Duodenal mucosa (tissue), 2 donors: ENCODE results near the gene ACOX2.
A peak's percentile ranks its signal among the peaks of the same experiment; 100 is the strongest.

Experiments used
- H3K27ac ChIP-seq: one replicate; pipeline ENCODE4 v1.7.0; 2013; ENCODE audit warnings: low read depth, low read length
- H3K27me3 ChIP-seq, 2 donors: one replicate each; pipeline ENCODE4 v1.7.0; 2013; ENCODE audit warnings: low read length in 2 of 2, control low read depth in 1 of 2; ENCODE audit not compliant: insufficient read depth in 2 of 2, control insufficient read depth in 1 of 2
- H3K36me3 ChIP-seq, 2 donors: one replicate each; pipeline ENCODE4 v1.7.0; 2013; ENCODE audit warnings: low read length in 2 of 2, control low read depth in 1 of 2; ENCODE audit not compliant: insufficient read depth in 2 of 2, control insufficient read depth in 1 of 2
- H3K4me1 ChIP-seq, 2 donors: one replicate each; pipeline ENCODE4 v1.7.0; 2013; ENCODE audit warnings: low read length in 2 of 2, control low read depth in 1 of 2; ENCODE audit not compliant: insufficient read depth in 2 of 2, control insufficient read depth in 1 of 2
- H3K4me3 ChIP-seq, 2 donors: one replicate each; pipeline ENCODE4 v1.7.0; 2013; ENCODE audit warnings: low read length in 2 of 2, low read depth in 1 of 2
- H3K9ac ChIP-seq, 2 donors: one replicate each; pipeline ENCODE4 v1.7.0; 2013; ENCODE audit warnings: low read length in 2 of 2, low read depth in 1 of 2
- H3K9me3 ChIP-seq, 2 donors: one replicate each; pipeline ENCODE4 v1.7.0; 2013; ENCODE audit warnings: low read length in 2 of 2, control low read depth in 1 of 2; ENCODE audit not compliant: control insufficient read depth in 1 of 2

The ACOX2 gene

DNA sequence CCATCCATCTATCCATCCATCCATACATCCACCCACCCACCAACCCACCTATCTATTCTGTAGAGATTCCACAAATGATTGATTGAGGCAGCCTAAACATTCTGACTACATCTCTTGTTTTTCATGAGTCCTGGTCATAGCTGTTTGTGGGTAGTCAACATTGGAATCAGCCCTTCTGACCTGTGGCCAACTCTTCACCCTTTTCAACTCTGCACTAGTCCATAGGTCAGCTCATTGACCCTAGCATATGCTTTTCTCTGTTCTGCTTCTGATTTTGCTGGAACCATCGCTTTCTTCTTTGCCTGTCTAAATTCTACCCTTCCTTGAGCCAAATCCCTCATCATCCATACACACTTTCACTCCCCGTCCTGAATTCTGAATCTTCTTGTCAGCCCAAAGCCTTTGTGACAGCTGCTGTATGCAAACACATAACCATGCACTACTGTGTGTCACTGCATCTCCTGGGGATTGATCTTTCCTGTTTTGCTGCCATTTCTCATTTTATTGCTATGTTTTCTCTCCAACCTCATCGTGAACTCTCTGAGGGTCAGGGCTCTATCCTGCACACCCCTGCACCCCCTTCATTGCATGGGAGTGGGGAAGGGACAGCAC lies 61.9 kb downstream of the ACOX2 start:
- Histone ChIP-seq H3K9me3 (no peaks in the 10 kb centered on the region), H3K4me3 (no peak overlapping the region), H3K4me1 (peaks cover 24 to 29% of the 10 kb centered on the region in 2 donors), H3K36me3 (no peaks in the 10 kb centered on the region), H3K27me3 (no peaks in the 10 kb centered on the region), H3K27ac (no peak overlapping the region), H3K9ac (no peak overlapping the region)

DNA sequence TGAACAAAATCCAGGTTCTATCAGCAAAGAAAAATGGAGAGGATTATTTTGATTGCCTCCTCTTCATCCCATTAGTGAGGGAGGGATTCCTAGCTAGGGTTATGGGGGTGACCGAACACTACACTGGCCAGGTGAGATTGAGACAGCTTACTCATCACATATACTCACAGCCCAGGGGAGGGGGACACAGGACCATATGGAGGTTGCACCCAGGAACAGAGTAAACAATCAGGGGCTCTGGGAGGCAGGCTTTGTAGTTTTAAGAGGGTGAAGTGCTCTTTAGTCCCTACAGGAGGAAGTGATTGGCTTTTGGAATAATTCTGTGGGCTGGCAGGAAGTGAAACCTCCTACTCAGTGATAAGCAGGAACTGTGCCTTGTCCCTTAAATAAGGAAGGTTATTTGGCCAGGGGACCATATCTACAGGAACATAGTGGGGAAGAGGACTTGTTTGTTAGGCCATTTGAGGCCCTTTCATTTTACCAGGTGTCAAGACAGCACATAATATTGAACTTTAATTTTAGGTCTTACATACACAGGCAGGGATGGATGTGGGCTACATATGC lies 62.6 kb downstream of the ACOX2 start:
- H3K4me1 ChIP-seq: peaks cover 27 to 29% of the 10 kb centered on the region in 2 donors
- H3K27ac ChIP-seq: no peak overlapping the region
- H3K4me3 ChIP-seq: no peak overlapping the region
- H3K9me3 ChIP-seq: no peaks in the 10 kb centered on the region
- H3K9ac ChIP-seq: no peak overlapping the region
- H3K36me3 ChIP-seq: no peaks in the 10 kb centered on the region
- H3K27me3 ChIP-seq: no peaks in the 10 kb centered on the region

DNA sequence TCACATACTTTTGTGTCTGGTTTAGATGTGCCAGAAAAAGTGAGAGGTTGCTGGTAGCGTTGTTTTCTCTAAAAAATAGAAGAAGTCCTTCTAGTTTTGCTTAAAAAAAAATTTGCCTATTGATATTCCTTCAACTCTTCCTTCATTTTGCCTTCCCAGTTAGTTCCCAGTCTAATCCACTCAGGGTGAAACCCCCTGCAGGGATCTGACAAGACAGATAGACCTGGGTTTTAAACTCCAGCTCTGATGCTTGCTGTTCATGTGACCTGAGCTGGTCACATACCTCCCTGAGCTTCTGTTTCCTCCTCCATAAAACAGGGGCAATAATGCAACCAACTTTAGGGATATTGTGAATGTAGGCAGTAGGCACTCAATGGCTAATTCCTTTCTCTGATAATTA lies 63.7 kb downstream of the ACOX2 start:
- Histone ChIP-seq H3K36me3 (no peaks in the 10 kb centered on the region), H3K27me3 (no peaks in the 10 kb centered on the region), H3K27ac (no peak overlapping the region), H3K9ac (no peak overlapping the region), H3K4me1 (peaks cover 27 to 29% of the 10 kb centered on the region in 2 donors), H3K9me3 (no peaks in the 10 kb centered on the region), H3K4me3 (no peak overlapping the region)

DNA sequence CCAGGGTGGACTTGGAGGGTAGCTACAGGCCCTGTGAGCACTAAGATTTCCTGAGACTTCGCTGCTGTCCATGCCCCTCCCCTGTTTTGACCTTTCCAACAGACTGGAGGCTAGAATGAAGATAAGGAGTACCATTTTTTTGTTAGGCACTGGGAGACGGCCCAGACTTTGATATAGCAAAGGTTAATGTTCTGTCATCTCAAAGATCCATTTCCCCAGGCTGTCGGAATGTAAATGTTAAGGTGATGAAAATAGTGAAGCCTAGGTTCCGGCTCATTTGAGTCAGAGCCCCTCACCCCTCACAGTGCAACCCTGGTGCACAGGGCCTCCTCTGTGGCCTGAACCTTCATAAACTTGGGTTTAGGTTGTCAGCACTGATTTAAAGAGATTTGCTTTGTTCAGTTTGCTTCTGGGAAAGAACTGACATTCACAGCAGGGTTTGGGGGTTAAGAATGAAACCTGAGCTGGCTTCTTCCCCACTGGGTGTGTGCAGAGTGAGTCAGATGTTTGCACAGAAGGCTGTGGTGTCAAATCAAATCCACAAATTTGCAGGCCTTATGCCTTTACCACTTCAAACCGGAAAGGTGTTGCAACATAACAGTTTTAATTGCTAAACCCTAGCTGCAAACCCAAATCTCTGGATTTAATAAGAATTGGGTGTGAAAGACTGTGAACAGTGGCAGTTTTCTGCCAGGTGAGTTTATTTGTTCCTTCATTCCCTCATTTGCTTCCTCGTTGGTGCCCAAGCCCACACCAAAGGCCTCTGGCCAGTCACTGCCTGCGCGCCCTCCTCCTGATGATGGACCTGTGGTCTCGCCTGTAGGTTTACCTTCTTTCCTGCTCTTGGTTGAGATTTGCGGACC lies 65.7 kb downstream of the ACOX2 start:
- Histone ChIP-seq H3K4me1 (peaks cover 27 to 29% of the 10 kb centered on the region in 2 donors), H3K9ac (no peak overlapping the region), H3K4me3 (no peak overlapping the region), H3K27ac (no peak overlapping the region), H3K27me3 (no peaks in the 10 kb centered on the region), H3K36me3 (no peaks in the 10 kb centered on the region), H3K9me3 (no peaks in the 10 kb centered on the region)

DNA sequence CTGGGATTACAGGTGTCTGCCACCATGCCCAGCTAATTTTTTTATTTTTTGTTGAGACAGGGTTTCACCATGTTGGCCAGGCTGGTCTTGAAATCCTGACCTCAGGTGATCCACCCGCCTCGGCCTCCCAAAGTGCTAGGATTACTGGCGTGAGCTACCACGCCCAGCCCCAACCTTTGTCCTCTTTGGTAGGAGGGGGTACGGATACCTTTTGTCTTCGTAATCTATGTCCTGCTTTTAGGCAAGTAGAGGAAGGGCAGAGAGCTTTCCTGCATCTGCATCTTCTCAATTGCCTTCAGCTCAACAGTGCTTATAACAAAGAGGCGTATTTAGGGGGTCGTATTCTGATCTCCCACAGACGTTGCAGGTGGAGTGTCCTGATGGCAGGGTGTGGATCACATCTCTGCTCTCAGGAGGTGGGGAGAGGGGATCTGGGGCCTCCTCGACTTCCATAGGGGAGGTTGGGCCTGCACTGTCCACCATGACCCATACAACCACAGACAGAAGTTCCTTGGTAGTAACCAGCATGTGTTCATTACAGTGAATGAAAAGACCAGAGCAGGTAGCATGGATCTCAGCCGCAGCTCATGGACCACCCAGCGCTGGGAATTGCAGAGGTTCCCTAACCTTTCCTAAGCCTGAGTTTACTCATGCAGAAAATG lies 66.5 kb downstream of the ACOX2 start:
- no peaks in the 10 kb centered on the region for H3K9me3 ChIP-seq
- H3K9ac ChIP-seq: no peak overlapping the region
- H3K36me3 ChIP-seq: no peaks in the 10 kb centered on the region
- H3K27ac ChIP-seq: no peak overlapping the region
- peaks cover 27 to 29% of the 10 kb centered on the region in 2 donors for H3K4me1 ChIP-seq
- no peak overlapping the region for H3K4me3 ChIP-seq
- H3K27me3 ChIP-seq: no peaks in the 10 kb centered on the region

DNA sequence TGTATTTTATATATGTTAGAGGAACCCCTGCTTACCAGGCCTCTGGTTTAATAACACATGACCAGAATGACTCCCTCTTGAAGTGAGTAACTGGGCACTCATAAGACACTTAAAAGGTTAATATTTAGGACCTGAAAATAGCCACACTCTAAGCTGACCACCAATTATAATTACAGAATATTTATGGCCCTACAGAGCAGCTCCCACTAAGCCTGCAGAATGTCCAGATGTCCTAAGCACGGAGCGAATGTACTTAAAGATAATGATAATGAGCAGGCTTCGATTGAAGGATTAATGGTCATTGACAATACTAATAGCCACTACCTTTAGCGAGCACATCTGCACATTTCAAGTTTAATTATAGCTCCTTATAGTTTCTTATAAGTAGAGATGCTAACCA lies 67.9 kb downstream of the ACOX2 start:
- Histone ChIP-seq H3K27me3 (no peaks in the 10 kb centered on the region), H3K4me3 (no peak overlapping the region), H3K4me1 (peaks cover 20 to 27% of the 10 kb centered on the region in 2 donors), H3K9ac (no peak overlapping the region), H3K9me3 (no peaks in the 10 kb centered on the region), H3K36me3 (no peaks in the 10 kb centered on the region), H3K27ac (no peak overlapping the region)

DNA sequence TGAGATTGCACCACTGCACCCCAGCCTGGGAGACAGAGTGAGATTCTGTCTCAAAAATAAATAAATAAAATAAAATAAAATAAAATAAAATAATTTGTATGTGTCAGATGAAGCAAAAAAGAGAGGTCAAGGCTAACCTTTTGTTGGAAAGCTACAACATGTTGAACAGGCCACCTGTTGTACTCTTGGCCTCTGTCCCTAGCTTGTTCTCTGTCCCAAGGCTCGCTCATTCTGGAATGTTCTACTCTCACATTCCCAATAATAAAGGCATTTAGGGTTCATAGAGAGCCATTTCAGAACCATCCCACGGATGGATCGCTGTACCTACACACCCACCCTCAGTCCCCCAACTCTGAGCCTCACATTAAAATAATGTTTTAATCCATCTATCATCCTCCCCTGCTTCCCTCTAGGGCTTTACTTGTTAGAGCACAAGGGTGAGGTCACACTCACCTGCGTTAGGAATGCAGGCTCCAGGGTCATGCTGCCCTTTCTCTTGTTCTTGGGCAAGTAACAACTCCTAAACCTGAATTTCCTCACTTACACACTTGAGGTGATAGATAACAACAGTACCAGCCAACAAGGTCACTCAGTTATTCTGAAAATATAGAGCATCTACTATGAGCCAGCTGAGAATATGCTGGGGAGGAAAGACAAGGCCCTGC lies 70.0 kb downstream of the ACOX2 start:
- H3K4me1 ChIP-seq: peaks cover 21 to 36% of the 10 kb centered on the region in 2 donors
- H3K27me3 ChIP-seq: no peaks in the 10 kb centered on the region
- H3K9me3 ChIP-seq: no peaks in the 10 kb centered on the region
- H3K4me3 ChIP-seq: no peak overlapping the region
- H3K9ac ChIP-seq: no peak overlapping the region
- H3K27ac ChIP-seq: no peak overlapping the region
- no peaks in the 10 kb centered on the region for H3K36me3 ChIP-seq

DNA sequence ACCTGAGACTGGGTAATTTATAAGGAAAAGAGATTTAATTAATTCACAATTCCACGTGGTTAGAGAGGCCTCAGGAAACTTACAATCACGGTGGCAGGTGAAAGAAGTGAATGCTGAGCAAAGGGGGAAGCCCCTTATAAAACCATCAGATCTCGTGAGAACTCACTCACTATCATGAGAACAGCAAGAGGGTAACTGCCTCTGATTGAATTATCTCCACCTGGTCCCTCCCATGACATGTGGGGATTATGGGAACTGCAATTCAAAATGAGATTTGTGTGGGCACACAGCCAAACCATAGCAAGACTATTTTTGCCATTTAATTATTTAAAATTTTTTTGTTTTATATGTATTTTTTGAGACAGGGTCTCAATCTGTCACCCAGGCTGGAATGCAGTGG lies 72.1 kb downstream of the ACOX2 start:
- Histone ChIP-seq H3K4me3 (no peak overlapping the region), H3K9me3 (no peaks in the 10 kb centered on the region), H3K27me3 (no peaks in the 10 kb centered on the region), H3K9ac (no peak overlapping the region), H3K36me3 (no peaks in the 10 kb centered on the region), H3K27ac (no peak overlapping the region), H3K4me1 (peaks cover 4 to 14% of the 10 kb centered on the region in 2 donors)

DNA sequence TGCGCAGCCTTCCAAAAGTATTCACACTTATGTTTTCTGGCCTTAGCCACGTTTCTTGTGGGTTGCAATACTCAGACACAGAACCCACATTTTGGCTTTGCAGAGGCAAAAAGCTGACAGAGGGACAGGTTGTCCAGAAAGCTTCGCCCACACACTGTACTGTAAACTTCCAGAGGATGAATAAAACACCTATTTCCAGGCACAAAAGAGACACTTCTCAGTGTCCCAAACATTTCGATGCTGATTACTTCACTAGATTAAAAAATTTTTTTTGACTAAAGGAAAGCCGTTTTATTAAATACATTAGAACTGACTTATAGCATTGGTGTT lies 73.1 kb downstream of the ACOX2 start:
- H3K36me3 ChIP-seq: no peaks in the 10 kb centered on the region
- H3K4me3 ChIP-seq: peak overlapping the region; percentile 50 to 55
- H3K27ac ChIP-seq: no peak overlapping the region
- H3K9me3 ChIP-seq: no peaks in the 10 kb centered on the region
- no peak overlapping the region for H3K9ac ChIP-seq
- peaks cover 4 to 13% of the 10 kb centered on the region in 2 donors for H3K4me1 ChIP-seq
- no peaks in the 10 kb centered on the region for H3K27me3 ChIP-seq
